B cell (primary cell): ENCODE data around the gene INPP5J.

Experiments used
- EZH2 ChIP-seq: IDR thresholded peaks from 2 replicates; pipeline ENCODE4 v1.6.1; 2012; ENCODE audit warnings: borderline replicate concordance, low read depth, mild to moderate bottlenecking, moderate library complexity, low read length; ENCODE audit not compliant: insufficient read depth, poor library complexity, severe bottlenecking
- TF ChIP-seq, protein P1 (sequence below): fragments of 200-600 bp; IDR thresholded peaks from one replicate; pipeline ENCODE4 v1.8.0; 2022; ENCODE audit warnings: antibody characterized with exemption, mild to moderate bottlenecking

DNA sequence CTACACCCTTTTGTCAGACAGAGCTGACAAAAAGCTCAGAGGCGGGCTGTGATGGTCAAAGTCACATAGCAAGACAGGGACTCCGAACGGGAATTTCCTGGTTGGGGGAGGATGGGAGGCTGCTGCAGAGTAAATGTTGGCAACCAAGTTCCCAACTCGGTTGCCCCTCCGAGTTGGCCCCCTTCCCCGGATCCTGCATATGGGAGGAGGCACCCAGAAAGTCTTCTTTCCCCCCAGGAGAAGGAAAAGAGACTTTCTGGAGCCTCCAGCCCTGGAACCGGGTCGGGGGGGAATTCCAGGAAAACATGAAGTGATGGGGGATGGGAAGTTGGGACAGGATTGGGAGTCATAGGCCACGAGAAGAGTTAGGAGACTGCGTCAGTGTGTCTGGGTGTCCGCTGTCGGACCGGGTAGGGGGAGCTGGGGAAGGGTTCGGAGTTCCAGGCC is 16.0 kb upstream of the INPP5J start:
- TF ChIP-seq, protein P1, sequence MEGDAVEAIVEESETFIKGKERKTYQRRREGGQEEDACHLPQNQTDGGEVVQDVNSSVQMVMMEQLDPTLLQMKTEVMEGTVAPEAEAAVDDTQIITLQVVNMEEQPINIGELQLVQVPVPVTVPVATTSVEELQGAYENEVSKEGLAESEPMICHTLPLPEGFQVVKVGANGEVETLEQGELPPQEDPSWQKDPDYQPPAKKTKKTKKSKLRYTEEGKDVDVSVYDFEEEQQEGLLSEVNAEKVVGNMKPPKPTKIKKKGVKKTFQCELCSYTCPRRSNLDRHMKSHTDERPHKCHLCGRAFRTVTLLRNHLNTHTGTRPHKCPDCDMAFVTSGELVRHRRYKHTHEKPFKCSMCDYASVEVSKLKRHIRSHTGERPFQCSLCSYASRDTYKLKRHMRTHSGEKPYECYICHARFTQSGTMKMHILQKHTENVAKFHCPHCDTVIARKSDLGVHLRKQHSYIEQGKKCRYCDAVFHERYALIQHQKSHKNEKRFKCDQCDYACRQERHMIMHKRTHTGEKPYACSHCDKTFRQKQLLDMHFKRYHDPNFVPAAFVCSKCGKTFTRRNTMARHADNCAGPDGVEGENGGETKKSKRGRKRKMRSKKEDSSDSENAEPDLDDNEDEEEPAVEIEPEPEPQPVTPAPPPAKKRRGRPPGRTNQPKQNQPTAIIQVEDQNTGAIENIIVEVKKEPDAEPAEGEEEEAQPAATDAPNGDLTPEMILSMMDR, result no peak
- TF ChIP-seq EZH2, result no peak
